AG20443 (cell line): ENCODE data around the gene DOCK4.
"Not testable (repeated sequence)": the region's sequence is repeated elsewhere in the genome, so short reads cannot be mapped to it uniquely, and the experiment has no call there.

ENCODE experiments used
- DNase-seq: peaks from one replicate; pipeline ENCODE4 v3.0.0; 2012; ENCODE audit warnings: low spot score, mixed read lengths

DOCK4 gene

GRCh38 chr7:112136271-112137008 lies 69.8 kb downstream of the DOCK4 start:
- no peak for DNase-seq

- no peak for DNase-seq
These were observed 70.4 kb downstream of the DOCK4 start for GRCh38 chr7:112135815-112136214.

GRCh38 chr7:112134039-112134438 lies 72.2 kb downstream of the DOCK4 start:
- DNase-seq: no peak

- DNase-seq: no peak
These were observed 72.9 kb downstream of the DOCK4 start for GRCh38 chr7:112133328-112133727.

- no peak for DNase-seq
These were observed 74.0 kb downstream of the DOCK4 start for GRCh38 chr7:112132051-112132694.

- DNase-seq: no peak
These were observed 75.3 kb downstream of the DOCK4 start for GRCh38 chr7:112130729-112131410.

GRCh38 chr7:112129655-112130323 lies 76.4 kb downstream of the DOCK4 start:
- DNase-seq: no peak

GRCh38 chr7:112128461-112129425 lies 77.5 kb downstream of the DOCK4 start:
- DNase-seq: not testable (repeated sequence)

- not testable (repeated sequence) for DNase-seq
These were observed 78.2 kb downstream of the DOCK4 start for GRCh38 chr7:112128041-112128440.

GRCh38 chr7:112125250-112125649 lies 80.9 kb downstream of the DOCK4 start:
- DNase-seq: no peak

- DNase-seq: no peak
These were observed 82.0 kb downstream of the DOCK4 start for GRCh38 chr7:112124061-112124766.

GRCh38 chr7:112122798-112123197 lies 83.4 kb downstream of the DOCK4 start:
- no peak for DNase-seq

GRCh38 chr7:112122144-112122543 lies 84.1 kb downstream of the DOCK4 start:
- DNase-seq: no peak

GRCh38 chr7:112121318-112121717 lies 84.9 kb downstream of the DOCK4 start:
- no peak for DNase-seq

GRCh38 chr7:112120696-112121217 lies 85.4 kb downstream of the DOCK4 start:
- no peak for DNase-seq

- DNase-seq: no peak
These were observed 87.3 kb downstream of the DOCK4 start for GRCh38 chr7:112118581-112119566.

- no peak for DNase-seq
These were observed 89.3 kb downstream of the DOCK4 start for GRCh38 chr7:112116894-112117293.

GRCh38 chr7:112116358-112116757 lies 89.8 kb downstream of the DOCK4 start:
- DNase-seq: no peak

- DNase-seq: no peak
These were observed 90.3 kb downstream of the DOCK4 start for GRCh38 chr7:112115880-112116279.
